HG02678 (cell line): ENCODE measurements around the gene KDF1.
"Not testable (repeated sequence)": the region's sequence is repeated elsewhere in the genome, so short reads cannot be mapped to it uniquely, and the experiment has no call there.

Experiments
- ATAC-seq: cut with Tn5 transposase; IDR thresholded peaks from one replicate; pipeline ENCODE4 v1.9.1; 2021; ENCODE audit warnings: mild to moderate bottlenecking, moderate library complexity; ENCODE audit not compliant: unreplicated experiment

KDF1 gene

GRCh38 chr1:26994787-26995517 lies 34.7 kb upstream of the KDF1 start:
- no peak for ATAC-seq

GRCh38 chr1:26994020-26994786 lies 33.9 kb upstream of the KDF1 start:
- ATAC-seq, result peak; percentile 17

DNA sequence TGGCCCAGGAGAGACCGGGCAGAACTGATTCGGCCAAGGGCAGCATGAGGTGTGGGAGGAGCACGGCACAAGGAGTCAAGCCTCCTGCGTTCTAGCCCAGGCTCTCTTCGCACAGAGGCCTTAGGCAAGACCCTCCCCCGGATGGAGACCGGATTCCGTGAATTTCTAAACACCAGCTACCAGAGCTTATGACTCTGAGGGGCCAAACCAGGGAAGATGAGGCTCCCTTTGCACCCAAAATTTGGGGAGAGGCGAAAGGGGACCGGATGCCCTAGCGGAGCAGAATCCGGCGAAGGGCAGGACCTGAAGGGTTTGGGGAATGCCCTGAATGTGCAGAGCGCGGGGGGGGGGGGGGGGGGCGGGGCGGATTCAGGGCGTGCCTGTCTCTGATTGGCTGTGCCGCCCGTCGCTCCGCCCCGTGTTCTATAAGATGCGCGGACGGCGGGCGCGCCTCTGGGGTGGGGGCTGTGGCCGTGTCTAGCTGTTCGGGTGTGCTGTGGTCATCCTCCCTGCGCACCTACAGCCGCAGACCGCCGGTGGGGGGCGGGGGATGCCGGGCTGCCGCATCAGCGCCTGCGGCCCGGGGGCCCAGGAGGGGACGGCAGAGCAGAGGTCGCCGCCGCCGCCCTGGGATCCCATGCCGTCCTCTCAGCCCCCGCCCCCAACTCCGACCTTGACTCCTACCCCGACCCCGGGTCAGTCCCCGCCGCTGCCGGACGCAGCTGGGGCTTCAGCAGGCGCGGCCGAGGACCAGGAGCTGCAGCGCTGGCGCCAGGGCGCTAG lies 33.2 kb upstream of the KDF1 start, which contains the start of gene TRNP1:
TSS of gene TRNP1 (plus strand) at position 456 of the 783 bp plus-strand sequence. CDS start at position 551, 95 bp downstream.
- ATAC-seq, result peak; percentile 54

DNA sequence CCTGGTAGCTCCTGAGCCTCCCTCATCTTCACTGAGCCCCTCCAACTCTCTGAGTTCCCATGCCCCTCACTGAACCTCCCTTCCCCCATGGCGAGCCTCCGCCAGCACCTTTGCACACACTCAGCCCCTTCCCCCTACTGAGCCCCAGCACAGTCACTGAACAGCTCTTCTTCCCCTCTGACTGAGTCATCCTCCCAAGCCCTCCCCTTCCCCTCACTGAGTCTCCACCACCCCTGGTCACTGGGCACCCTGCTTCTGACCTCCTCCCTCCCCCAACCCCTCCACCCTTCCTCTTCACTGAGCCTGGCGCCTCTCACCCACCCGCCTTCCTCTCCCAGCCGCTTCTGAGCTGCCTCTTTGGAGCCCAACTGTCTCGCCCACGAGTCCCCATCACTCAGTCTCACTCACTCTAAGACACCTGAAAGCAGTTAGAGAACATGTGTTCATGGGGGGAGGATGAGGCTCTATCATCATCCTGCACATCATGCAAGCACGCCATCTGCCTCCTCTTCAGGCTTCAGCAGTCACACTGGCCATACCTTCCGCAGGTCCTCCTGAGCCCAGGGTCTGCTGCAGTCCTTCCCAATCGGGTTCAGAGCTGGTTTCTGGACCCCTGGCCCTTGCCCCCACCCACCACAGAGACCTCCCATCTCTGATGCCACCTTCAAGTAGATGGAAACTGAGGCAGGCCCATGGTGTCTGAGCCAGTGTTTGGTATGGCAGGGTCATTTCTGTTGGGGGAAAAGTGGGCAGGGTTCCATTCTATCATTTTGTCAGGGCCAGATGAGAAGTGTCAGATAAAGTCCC lies 31.2 kb upstream of the KDF1 start:
- no peak for ATAC-seq

- ATAC-seq, result not testable (repeated sequence)
Measured at GRCh38 chr1:26989403-26990109, 29.3 kb upstream of the KDF1 start.

- ATAC-seq, result no peak
Measured at GRCh38 chr1:26986658-26987057, 26.4 kb upstream of the KDF1 start.

DNA sequence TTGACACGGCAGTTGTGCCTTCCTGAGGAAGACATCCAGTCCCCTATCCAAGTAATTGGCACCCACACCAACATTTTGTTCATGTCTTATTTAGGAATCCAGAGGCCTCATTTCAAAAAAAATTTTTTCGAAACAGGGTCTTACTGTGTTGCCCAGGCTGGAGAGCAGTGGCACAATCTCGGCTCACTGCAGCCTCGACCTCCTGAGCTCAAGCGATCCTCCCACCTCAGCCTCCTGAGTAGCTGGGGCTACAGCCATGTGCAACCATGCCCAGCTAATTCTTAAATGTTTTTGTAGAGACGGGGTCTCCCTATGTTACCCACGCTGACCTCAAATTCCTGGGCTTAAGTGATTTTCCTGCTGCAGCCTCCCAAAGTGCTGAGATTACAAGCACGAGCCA lies 24.0 kb upstream of the KDF1 start:
- no peak for ATAC-seq

DNA sequence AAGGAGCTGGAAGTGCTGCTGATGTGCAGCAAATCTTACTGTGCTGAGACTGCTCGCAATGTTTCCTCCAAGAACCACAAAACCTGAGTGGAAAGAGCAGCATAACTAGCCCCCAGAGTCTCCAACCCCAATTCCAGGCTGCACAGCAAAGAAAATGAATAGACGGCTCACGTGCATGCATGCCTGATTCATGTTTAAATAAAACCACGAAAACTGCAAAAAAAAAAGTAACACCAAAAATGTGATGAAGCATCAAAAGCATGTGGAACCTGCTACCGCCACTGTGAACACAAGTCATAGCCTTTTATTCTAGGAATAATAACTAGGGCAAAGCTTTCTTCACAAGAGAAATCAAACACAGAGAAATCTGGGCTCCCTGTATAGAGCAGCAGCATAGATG lies 23.6 kb upstream of the KDF1 start:
- no peak for ATAC-seq

DNA sequence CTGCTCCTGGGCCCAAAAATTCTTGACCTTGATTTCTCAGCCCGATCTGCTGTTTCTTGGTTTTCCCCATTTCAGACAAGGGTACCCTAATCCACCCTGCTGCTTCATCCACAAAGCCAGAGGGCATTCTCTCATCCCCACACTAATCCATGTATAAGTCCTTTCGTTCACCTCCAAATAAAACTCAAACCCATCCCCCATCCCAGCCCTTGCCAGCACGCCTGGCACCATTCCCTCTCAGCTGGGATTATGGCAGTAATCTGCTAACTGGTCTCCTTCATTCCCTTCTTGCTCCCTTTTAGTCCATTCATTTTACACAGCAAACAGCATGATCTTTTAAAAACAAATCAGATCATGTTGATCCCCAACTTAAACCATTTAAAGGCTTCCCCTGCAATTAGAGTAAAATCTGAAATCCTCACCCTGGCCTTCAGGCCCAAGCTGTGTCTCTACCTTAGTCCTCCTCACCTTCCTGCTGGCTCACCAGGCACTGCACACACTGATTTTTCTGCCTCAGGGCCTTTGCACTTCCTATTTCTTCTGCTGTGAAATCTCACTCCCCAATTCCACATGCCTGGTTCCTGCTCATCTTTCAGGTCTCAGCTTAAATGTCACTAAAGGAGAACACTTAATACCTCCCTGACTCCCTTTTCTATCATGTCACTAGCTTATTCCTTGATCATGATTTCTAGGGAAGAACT lies 21.0 kb upstream of the KDF1 start:
- no peak for ATAC-seq

DNA sequence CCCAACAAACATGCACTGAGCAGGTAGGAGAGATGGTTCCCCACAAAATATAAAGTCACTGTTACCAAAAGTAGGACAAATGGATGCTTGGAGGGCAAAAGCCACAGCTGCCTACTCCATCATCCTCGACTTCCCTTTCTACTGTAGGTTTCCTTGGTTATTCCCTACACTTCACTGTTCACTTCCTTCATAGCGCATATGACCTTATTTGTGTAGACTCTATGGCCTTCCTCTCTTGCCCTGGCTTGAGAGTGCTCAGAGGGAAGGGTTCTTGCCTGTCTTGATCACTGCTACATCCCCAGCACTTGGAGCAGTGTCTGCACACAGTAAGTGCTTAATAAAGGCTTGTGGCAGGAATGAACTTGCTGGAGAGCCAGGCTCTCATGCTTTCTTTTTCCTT lies 18.6 kb upstream of the KDF1 start:
- no peak for ATAC-seq

GRCh38 chr1:26976621-26977510 lies 16.6 kb upstream of the KDF1 start:
- no peak for ATAC-seq

DNA sequence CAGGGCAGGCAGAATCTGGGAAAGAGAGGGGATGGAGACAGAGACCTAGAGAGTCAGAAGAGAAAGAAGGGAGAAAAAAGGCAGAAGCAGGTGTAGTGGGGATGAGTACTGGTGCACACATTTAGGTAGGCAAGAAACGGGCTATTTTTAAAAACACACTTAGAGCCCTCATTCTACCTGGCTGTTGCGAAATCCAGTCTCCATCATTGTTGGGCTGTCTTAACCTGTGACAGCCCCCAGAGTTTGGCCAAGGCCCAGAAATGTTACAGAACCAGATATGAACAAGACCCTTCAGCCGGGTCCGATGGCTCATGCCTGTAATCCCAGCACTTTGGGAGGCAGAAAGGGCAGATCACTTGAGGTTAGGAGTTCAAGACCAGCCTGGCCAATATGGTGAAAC lies 12.6 kb upstream of the KDF1 start:
- ATAC-seq, result no peak

- ATAC-seq, result no peak
Measured at GRCh38 chr1:26972390-26972789, 12.1 kb upstream of the KDF1 start.

DNA sequence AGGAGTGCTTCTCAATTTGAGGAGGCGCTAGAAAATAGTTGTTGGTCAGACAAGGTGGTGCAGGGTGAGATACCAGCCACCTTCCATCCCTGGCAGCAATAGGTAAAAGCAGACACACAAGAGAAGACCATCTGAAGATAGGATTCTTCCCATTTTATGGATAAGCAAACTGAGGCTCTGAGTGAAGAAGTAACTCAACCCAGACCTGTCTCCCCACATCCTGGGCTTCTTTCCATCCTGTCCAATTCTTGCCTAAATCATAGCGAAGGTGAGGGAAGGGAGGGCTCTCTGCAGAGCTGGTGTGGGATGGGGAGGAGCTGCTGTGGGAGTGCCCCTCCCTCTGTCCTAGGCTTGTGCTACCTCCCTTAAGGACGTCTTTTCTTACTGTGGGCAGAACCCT lies 11.3 kb upstream of the KDF1 start:
- ATAC-seq, result no peak

DNA sequence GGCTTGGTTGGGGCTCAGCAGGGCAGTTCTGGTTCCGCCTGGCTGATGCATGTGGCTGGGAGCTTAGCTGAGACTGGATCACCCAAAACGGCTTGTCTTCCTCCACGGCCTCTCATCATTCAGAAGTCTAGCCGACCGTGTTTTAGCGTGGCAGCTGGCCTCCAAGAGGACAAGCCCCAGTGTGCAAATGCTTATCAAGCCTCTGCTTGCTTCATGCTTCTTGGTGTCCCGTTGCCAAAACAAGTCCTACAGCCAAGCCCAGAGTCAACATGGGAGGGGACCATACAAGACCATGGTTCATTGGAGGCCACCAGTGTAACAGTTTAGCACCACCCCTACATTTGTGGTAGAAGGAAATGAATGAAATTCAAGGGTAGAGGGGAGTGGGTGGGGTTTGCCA lies 10.5 kb upstream of the KDF1 start:
- ATAC-seq, result no peak

GRCh38 chr1:26965628-26966027 lies 5.4 kb upstream of the KDF1 start:
- ATAC-seq, result no peak

- ATAC-seq, result no peak
Measured at GRCh38 chr1:26965213-26965612, 4.9 kb upstream of the KDF1 start.

GRCh38 chr1:26961826-26962225 lies 1.6 kb upstream of the KDF1 start:
- no peak for ATAC-seq

- ATAC-seq, result no peak
Measured at GRCh38 chr1:26960625-26960966, 328 bp upstream of the KDF1 start.
